ENCODE data around the gene REM1. TPM values are rescaled to one million over a fixed set of nuclear protein-coding genes. Genes with fewer than 3 reads are reported as not detected.

REM1 gene
- total RNA-seq, 1 experiment from 2014 or later, result not detected

DNA sequence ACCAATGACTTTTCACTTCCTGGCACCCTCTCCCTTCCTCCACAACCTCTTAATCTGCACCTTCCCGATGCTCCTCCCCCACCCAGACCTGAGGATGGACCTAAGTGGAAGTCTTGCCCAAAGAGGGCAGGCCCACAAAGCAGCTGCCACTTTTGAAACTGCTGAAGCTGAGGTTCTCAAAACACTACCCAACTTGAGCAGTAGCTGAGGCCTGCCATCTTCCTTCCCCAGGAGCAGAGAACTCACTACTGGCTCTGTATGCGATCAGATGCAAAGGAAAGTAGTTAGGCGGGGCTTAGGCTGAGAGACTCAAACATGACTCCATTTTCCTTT, 40.7 kb downstream of the REM1 start:
- H3K18ac ChIP-seq (ENCODE audit: insufficient read length, low read depth, low read length), result no peak overlapping the region
- H3K27ac ChIP-seq (ENCODE audit: insufficient read length, low read depth, low read length), result no peak overlapping the region
- H2BK15ac ChIP-seq (ENCODE audit: low read depth, low read length), result no peak overlapping the region
- H3K4me1 ChIP-seq (ENCODE audit: insufficient read depth, low read length), result no peaks in the 10 kb centered on the region; the same call in 1 of the 2 replicates
- H3K23ac ChIP-seq (ENCODE audit: insufficient read length, low read depth, low read length), result no peak overlapping the region
- no peaks in the 10 kb centered on the region for H3K27me3 ChIP-seq (ENCODE audit: insufficient read depth, low read length)
- Mint-ChIP-seq H3K9me3 (peaks cover 0 to 3% of the 10 kb centered on the region in 2 experiments; a peak in 2 of 5 replicates), H3K27me3 (ENCODE audit: low read depth) (peaks cover 3% of the 10 kb centered on the region; the same call in 1 of the 2 replicates), H3K36me3 (ENCODE audit: insufficient read depth in 1 of 3, low read depth in 3 of 3) (peaks cover 0 to 18% (median 8%) of the 10 kb centered on the region in 3 experiments; a peak in 5 of 7 replicates), H3K4me3 (no peak overlapping the region), H3K27ac (no peak overlapping the region), H3K4me1 (peaks cover 0 to 3% of the 10 kb centered on the region in 2 experiments; a peak in 1 of 4 replicates)
- H4K5ac ChIP-seq (ENCODE audit: insufficient read length, low read depth, low read length), result no peak overlapping the region
- no peak for DNase-seq
- H4K20me1 ChIP-seq (ENCODE audit: control insufficient read depth, insufficient read depth, insufficient read length), result peaks cover 2% of the 10 kb centered on the region
- no peak overlapping the region for H2AK5ac ChIP-seq (ENCODE audit: insufficient read length, low read length)
- WGBS (ENCODE audit: extremely low coverage, insufficient read length, low lambda C conversion rate), result no CpG with 5 or more reads among the region's 3 CpGs
- peak overlapping the region; percentile 95 for H3K4me2 ChIP-seq (ENCODE audit: insufficient read depth, insufficient read length, low read length)
- H3K79me1 ChIP-seq (ENCODE audit: insufficient read depth, low read depth, low read length, poor library complexity, severe bottlenecking), result peaks cover 6% of the 10 kb centered on the region
- no peak overlapping the region; the same call in 1 of the 2 replicates for H3K14ac ChIP-seq (ENCODE audit: insufficient read depth, low read length)
- H2BK12ac ChIP-seq (ENCODE audit: insufficient read length, low read depth, low read length), result no peak overlapping the region
- H3K4ac ChIP-seq (ENCODE audit: low read depth, low read length), result no peak overlapping the region
- H4K8ac ChIP-seq (replicated peaks; ENCODE audit: insufficient read length, low read depth, low read length), result no peak overlapping the region
- no peak overlapping the region for H2BK120ac ChIP-seq (ENCODE audit: low read depth, low read length, poor library complexity, severe bottlenecking)
- no peak overlapping the region for H2AFZ ChIP-seq (ENCODE audit: low read length)
- no peak overlapping the region for H3K9ac ChIP-seq (ENCODE audit: extremely low read depth, insufficient read length, low read length)
- H3K9me3 ChIP-seq (ENCODE audit: control insufficient read depth, low read depth, low read length), result no peaks in the 10 kb centered on the region
- no peak overlapping the region for H2BK5ac ChIP-seq (ENCODE audit: insufficient read length, low read length)
- peaks cover 3% of the 10 kb centered on the region; the same call in 1 of the 2 replicates for H3K79me2 ChIP-seq (ENCODE audit: insufficient read depth, low read length)
- H3K23me2 ChIP-seq (ENCODE audit: insufficient read length, low read depth, low read length, poor library complexity, severe bottlenecking), result peaks cover 4% of the 10 kb centered on the region
- TF ChIP-seq CTCF (conservative IDR thresholded peaks at IDR 0.05), result no peak
- no peak overlapping the region for H4K91ac ChIP-seq (ENCODE audit: insufficient read length, low read depth, low read length)
- H3T11ph ChIP-seq (ENCODE audit: low read length), result no peak overlapping the region
- H2BK20ac ChIP-seq (ENCODE audit: low read depth, low read length, poor library complexity, severe bottlenecking), result no peak overlapping the region
- H3K56ac ChIP-seq (ENCODE audit: insufficient read length, low read depth, low read length), result no peak overlapping the region
